Ovary (tissue), 3 donors: ENCODE data around the gene CYLD.

ENCODE experiments used
- POLR2A ChIP-seq: fragments of 450-650 bp; IDR thresholded peaks from one replicate; pipeline ENCODE4 v1.6.1; 2017; ENCODE audit warnings: antibody characterized with exemption, mild to moderate bottlenecking, moderate library complexity
- TF ChIP-seq, protein P1 (sequence below), 3 donors: fragments of 450-650 bp in 2 of 3; fragments of 200-600 bp in 1 of 3; IDR thresholded peaks; one replicate each; pipeline versions ENCODE4 v1.5.1 to v1.8.0; 2016 to 2022; ENCODE audit warnings: antibody characterized with exemption in 3 of 3, mild to moderate bottlenecking in 1 of 3
- donor health status: DM: no; HTN: no; CAD: no.

DNA sequence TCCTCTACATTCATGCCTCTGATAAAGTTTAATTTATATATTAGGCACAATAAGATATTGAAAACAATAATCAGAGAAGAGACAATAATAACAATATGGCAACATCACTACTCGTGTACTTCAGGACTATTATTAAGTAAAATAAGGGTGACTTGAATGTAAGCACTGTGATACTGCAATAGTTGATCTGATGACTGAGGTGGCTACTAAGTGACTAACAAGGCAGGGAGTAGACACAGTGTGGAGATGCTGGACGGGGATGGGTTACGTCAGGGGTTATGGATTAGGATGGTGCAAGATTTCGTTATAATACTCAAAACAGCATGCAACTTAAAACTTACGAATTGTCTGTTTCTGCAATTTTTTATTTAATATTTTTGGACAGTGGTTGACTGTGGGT lies 32.5 kb downstream of the CYLD start:
- no peak for TF ChIP-seq POLR2A
- TF ChIP-seq, protein P1, sequence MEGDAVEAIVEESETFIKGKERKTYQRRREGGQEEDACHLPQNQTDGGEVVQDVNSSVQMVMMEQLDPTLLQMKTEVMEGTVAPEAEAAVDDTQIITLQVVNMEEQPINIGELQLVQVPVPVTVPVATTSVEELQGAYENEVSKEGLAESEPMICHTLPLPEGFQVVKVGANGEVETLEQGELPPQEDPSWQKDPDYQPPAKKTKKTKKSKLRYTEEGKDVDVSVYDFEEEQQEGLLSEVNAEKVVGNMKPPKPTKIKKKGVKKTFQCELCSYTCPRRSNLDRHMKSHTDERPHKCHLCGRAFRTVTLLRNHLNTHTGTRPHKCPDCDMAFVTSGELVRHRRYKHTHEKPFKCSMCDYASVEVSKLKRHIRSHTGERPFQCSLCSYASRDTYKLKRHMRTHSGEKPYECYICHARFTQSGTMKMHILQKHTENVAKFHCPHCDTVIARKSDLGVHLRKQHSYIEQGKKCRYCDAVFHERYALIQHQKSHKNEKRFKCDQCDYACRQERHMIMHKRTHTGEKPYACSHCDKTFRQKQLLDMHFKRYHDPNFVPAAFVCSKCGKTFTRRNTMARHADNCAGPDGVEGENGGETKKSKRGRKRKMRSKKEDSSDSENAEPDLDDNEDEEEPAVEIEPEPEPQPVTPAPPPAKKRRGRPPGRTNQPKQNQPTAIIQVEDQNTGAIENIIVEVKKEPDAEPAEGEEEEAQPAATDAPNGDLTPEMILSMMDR (IDR thresholded peaks at IDR 0.05) = no peak
